Hematopoietic multipotent progenitor cell treated with erythropoietin and hydrocortisone succinate and interleukin-3 and kit ligand, for 17 days (in vitro differentiated cells): ENCODE results near the gene CLIC4.

Source experiments
- DNase-seq: peaks from one replicate; pipeline ENCODE4 v3.0.0-alpha.2; 2015; ENCODE audit warnings: low spot score

The CLIC4 gene

GRCh38 chr1:24859063-24860010 is 114.1 kb downstream of the CLIC4 start:
- DNase-seq: no peak

- no peak for DNase-seq
Measured at GRCh38 chr1:24860841-24861240, 115.6 kb downstream of the CLIC4 start.

- DNase-seq: no peak
Measured at GRCh38 chr1:24861821-24862727, 116.8 kb downstream of the CLIC4 start.

- DNase-seq: no peak
Measured at GRCh38 chr1:24862775-24863483, 117.7 kb downstream of the CLIC4 start.

GRCh38 chr1:24864370-24864777 is 119.1 kb downstream of the CLIC4 start:
- no peak for DNase-seq

GRCh38 chr1:24865168-24865567 is 119.9 kb downstream of the CLIC4 start:
- DNase-seq: no peak

- no peak for DNase-seq
Measured at GRCh38 chr1:24865587-24865986, 120.3 kb downstream of the CLIC4 start.

- no peak for DNase-seq
Measured at GRCh38 chr1:24866211-24867083, 121.2 kb downstream of the CLIC4 start.

- no peak for DNase-seq
Measured at GRCh38 chr1:24867084-24867870, 122.0 kb downstream of the CLIC4 start.

- DNase-seq: no peak
Measured at GRCh38 chr1:24868016-24868875, 123.0 kb downstream of the CLIC4 start.

GRCh38 chr1:24870551-24871195 is 125.4 kb downstream of the CLIC4 start:
- DNase-seq: no peak

- no peak for DNase-seq
Measured at GRCh38 chr1:24871306-24871901, 126.2 kb downstream of the CLIC4 start.

GRCh38 chr1:24872061-24872850 is 127.0 kb downstream of the CLIC4 start:
- DNase-seq: no peak

GRCh38 chr1:24873148-24873547 is 127.9 kb downstream of the CLIC4 start:
- no peak for DNase-seq

GRCh38 chr1:24874056-24874455 is 128.8 kb downstream of the CLIC4 start:
- DNase-seq: no peak

- DNase-seq: no peak
Measured at GRCh38 chr1:24874611-24875234, 129.5 kb downstream of the CLIC4 start.

GRCh38 chr1:24875257-24875656 is 130.0 kb downstream of the CLIC4 start:
- no peak for DNase-seq
